Measurements from ENCODE around the gene ANO7. TPM values are rescaled to one million over a fixed set of nuclear protein-coding genes. Genes with fewer than 3 reads are reported as not detected.

The ANO7 gene
- total and polyA plus RNA-seq, 2 of the 13 experiments (the other 11 are each of a cell fraction or from before 2014, with no cell fraction given) = 4.1 to 4.9 TPM

DNA sequence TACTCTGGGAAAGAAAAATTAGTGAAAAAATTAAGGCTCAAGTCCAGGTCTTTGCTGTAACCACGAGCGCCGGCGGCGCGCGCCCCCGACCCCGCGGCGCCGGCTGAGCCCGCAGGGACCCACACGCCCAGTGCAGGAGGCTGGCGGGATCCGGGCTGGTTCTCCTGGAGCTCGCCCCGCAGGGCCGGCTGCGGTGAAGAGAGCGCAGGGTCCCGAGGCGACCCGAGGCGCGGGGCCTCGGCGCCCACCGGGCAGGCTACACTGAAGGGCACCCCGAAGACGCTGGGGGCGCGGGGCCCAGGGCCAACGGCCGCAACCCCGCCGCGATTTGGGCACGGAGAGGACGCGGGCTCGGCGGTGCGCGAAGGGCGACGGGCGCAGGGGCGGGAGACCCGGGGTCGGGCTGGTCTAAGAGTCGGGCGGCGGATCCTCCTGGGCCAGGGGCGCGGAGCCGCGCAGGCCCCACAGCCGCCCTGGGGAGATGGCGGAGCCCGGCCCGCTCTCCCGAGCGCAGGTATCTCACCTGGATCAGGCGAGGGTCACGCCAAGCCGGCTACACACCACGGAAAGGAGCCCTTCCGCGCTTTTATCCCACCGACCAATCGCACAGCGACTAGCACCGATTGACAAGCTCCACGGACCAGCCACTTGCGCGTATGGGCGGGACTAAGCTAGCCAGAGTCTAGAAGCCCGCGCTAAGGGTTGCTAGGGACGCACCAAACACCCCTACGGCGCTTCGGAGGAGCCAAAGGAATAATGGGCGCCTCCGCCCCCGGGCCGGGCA is 39.4 kb upstream of the ANO7 start, which contains the start of gene PASK (continued):
- TF ChIP-seq, protein P1, sequence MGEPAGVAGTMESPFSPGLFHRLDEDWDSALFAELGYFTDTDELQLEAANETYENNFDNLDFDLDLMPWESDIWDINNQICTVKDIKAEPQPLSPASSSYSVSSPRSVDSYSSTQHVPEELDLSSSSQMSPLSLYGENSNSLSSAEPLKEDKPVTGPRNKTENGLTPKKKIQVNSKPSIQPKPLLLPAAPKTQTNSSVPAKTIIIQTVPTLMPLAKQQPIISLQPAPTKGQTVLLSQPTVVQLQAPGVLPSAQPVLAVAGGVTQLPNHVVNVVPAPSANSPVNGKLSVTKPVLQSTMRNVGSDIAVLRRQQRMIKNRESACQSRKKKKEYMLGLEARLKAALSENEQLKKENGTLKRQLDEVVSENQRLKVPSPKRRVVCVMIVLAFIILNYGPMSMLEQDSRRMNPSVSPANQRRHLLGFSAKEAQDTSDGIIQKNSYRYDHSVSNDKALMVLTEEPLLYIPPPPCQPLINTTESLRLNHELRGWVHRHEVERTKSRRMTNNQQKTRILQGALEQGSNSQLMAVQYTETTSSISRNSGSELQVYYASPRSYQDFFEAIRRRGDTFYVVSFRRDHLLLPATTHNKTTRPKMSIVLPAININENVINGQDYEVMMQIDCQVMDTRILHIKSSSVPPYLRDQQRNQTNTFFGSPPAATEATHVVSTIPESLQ (CRISPR knock-in tag; conservative IDR thresholded peaks at IDR 0.05) = 0 out of 2 replicates have a peak, but pooled peaks have one; percentile 52
- TF ChIP-seq REPIN1 (CRISPR knock-in tag; IDR thresholded peaks at IDR 0.05; ENCODE audit: borderline replicate concordance, low read depth) = peak; percentile 48; the same call in 1 of the 2 replicates
- TF ChIP-seq ARNTL (CRISPR knock-in tag; IDR thresholded peaks at IDR 0.05) = peak; percentile 53
- TF ChIP-seq, protein P2, sequence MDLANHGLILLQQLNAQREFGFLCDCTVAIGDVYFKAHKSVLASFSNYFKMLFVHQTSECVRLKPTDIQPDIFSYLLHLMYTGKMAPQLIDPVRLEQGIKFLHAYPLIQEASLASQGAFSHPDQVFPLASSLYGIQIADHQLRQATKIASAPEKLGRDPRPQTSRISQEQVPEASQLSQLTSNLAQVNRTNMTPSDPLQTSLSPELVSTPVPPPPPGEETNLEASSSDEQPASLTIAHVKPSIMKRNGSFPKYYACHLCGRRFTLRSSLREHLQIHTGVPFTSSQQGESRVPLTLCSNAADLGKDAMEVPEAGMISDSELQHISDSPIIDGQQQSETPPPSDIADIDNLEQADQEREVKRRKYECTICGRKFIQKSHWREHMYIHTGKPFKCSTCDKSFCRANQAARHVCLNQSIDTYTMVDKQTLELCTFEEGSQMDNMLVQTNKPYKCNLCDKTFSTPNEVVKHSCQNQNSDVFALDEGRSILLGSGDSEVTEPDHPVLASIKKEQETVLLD (CRISPR knock-in tag; IDR thresholded peaks at IDR 0.05; ENCODE audit: low read depth) = no peak
- TF ChIP-seq, protein P3, sequence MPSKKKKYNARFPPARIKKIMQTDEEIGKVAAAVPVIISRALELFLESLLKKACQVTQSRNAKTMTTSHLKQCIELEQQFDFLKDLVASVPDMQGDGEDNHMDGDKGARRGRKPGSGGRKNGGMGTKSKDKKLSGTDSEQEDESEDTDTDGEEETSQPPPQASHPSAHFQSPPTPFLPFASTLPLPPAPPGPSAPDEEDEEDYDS (CRISPR knock-in tag; IDR thresholded peaks at IDR 0.05) = peak; percentile 34; the same call in 1 of the 2 replicates
- TF ChIP-seq ZNF749 (CRISPR knock-in tag; IDR thresholded peaks at IDR 0.05; ENCODE audit: borderline replicate concordance) = peak; percentile 87
- TF ChIP-seq, protein P4, sequence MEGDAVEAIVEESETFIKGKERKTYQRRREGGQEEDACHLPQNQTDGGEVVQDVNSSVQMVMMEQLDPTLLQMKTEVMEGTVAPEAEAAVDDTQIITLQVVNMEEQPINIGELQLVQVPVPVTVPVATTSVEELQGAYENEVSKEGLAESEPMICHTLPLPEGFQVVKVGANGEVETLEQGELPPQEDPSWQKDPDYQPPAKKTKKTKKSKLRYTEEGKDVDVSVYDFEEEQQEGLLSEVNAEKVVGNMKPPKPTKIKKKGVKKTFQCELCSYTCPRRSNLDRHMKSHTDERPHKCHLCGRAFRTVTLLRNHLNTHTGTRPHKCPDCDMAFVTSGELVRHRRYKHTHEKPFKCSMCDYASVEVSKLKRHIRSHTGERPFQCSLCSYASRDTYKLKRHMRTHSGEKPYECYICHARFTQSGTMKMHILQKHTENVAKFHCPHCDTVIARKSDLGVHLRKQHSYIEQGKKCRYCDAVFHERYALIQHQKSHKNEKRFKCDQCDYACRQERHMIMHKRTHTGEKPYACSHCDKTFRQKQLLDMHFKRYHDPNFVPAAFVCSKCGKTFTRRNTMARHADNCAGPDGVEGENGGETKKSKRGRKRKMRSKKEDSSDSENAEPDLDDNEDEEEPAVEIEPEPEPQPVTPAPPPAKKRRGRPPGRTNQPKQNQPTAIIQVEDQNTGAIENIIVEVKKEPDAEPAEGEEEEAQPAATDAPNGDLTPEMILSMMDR (CRISPR knock-in tag; IDR thresholded peaks at IDR 0.05) = no peak
- peak; percentile 58; the same call in 1 of the 2 replicates for TF ChIP-seq ZNF563 (CRISPR knock-in tag; IDR thresholded peaks at IDR 0.05)
- TF ChIP-seq SAFB2 (CRISPR knock-in tag; IDR thresholded peaks at IDR 0.05; ENCODE audit: borderline replicate concordance, low read depth) = peak; percentile 80; the same call in 1 of the 2 replicates
- TF ChIP-seq HNF4G (IDR thresholded peaks at IDR 0.05; ENCODE audit: borderline replicate concordance, low read depth, low read length) = no peak
- TF ChIP-seq HNF4G (CRISPR knock-in tag; IDR thresholded peaks at IDR 0.05; ENCODE audit: borderline replicate concordance, low read depth) = 0 out of 2 replicates have a peak, but pooled peaks have one; percentile 36
- TF ChIP-seq TBL1XR1 (IDR thresholded peaks at IDR 0.05; ENCODE audit: borderline replicate concordance, low read length, partially characterized antibody) = no peak
- TF ChIP-seq POLR2A (IDR thresholded peaks at IDR 0.05; ENCODE audit: insufficient read depth in 1 of 2, low read depth in 2 of 2, low read length in 2 of 2) = peak; percentile 48 to 59; a peak in 3 of 4 replicates
- TF ChIP-seq, protein P5, sequence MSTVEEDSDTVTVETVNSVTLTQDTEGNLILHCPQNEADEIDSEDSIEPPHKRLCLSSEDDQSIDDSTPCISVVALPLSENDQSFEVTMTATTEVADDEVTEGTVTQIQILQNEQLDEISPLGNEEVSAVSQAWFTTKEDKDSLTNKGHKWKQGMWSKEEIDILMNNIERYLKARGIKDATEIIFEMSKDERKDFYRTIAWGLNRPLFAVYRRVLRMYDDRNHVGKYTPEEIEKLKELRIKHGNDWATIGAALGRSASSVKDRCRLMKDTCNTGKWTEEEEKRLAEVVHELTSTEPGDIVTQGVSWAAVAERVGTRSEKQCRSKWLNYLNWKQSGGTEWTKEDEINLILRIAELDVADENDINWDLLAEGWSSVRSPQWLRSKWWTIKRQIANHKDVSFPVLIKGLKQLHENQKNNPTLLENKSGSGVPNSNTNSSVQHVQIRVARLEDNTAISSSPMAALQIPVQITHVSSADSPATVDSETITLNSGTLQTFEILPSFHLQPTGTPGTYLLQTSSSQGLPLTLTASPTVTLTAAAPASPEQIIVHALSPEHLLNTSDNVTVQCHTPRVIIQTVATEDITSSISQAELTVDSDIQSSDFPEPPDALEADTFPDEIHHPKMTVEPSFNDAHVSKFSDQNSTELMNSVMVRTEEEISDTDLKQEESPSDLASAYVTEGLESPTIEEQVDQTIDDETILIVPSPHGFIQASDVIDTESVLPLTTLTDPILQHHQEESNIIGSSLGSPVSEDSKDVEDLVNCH (CRISPR knock-in tag; IDR thresholded peaks at IDR 0.05) = 0 out of 2 replicates have a peak, but pooled peaks have one; percentile 26
- TF ChIP-seq NR3C1 (CRISPR knock-in tag; IDR thresholded peaks at IDR 0.05) = 0 out of 2 replicates have a peak, but pooled peaks have one; percentile 49
- TF ChIP-seq TARDBP (CRISPR knock-in tag; IDR thresholded peaks at IDR 0.05) = peak; percentile 60; the same call in 1 of the 2 replicates
- TF ChIP-seq, protein P6, sequence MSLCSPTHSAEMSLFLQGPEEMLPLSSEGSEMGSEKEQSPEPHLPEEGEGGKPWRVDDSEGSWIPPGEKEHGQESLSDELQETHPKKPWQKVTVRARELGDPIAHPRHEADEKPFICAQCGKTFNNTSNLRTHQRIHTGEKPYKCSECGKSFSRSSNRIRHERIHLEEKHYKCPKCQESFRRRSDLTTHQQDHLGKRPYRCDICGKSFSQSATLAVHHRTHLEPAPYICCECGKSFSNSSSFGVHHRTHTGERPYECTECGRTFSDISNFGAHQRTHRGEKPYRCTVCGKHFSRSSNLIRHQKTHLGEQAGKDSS (CRISPR knock-in tag; IDR thresholded peaks at IDR 0.05; ENCODE audit: borderline replicate concordance, low read depth) = 0 out of 2 replicates have a peak, but pooled peaks have one; percentile 38
- no peak for TF ChIP-seq FIP1L1 (IDR thresholded peaks at IDR 0.05; ENCODE audit: borderline replicate concordance, insufficient read depth, low read depth, low read length)
